Measurements from ENCODE around the gene RIMBP2.
"Not testable (repeated sequence)": the region's sequence is repeated elsewhere in the genome, so short reads cannot be mapped to it uniquely, and the experiment has no call there.

DNA sequence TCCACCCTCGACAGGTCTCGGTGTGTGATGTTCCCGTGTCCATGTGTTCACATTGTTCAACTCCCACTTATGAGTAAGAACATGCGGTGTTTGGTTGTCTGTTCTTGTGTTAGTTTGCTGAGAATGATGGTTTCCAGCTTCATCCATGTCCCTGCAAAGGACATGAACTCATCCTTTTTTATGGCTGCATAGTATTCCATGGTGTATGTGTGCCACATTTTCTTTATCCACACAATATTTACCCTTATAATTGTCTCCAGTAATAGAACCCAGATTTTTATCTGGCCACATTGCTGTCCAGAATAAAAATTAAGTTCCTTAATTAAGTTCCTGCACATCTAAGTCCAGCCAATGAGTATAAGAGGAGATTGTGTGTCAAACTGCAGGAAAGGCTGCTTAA, 22.3 kb upstream of the RIMBP2 start:
- TF ChIP-seq POLR2A (IDR thresholded peaks at IDR 0.05; ENCODE audit: low read depth) = not testable (repeated sequence)
- TF ChIP-seq, protein P1, sequence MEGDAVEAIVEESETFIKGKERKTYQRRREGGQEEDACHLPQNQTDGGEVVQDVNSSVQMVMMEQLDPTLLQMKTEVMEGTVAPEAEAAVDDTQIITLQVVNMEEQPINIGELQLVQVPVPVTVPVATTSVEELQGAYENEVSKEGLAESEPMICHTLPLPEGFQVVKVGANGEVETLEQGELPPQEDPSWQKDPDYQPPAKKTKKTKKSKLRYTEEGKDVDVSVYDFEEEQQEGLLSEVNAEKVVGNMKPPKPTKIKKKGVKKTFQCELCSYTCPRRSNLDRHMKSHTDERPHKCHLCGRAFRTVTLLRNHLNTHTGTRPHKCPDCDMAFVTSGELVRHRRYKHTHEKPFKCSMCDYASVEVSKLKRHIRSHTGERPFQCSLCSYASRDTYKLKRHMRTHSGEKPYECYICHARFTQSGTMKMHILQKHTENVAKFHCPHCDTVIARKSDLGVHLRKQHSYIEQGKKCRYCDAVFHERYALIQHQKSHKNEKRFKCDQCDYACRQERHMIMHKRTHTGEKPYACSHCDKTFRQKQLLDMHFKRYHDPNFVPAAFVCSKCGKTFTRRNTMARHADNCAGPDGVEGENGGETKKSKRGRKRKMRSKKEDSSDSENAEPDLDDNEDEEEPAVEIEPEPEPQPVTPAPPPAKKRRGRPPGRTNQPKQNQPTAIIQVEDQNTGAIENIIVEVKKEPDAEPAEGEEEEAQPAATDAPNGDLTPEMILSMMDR (IDR thresholded peaks at IDR 0.05) = not testable (repeated sequence)
